ENCODE measurements around the gene GLT1D1. TPM values are rescaled to one million over a fixed set of nuclear protein-coding genes. Genes with fewer than 3 reads are reported as not detected.
"Not testable (repeated sequence)": the region's sequence is repeated elsewhere in the genome, so short reads cannot be mapped to it uniquely, and the experiment has no call there.

Gene GLT1D1
- total RNA-seq, 2 experiments from 2014 or later, result 0.32 to 0.49 TPM

- POLR2A ChIA-PET, result no interaction called here
- CTCF ChIA-PET, result interaction anchor here (0.7 kb wide), 1 partner anchor 15 kb away, joined by 5 read pairs; no protein-coding TSS in a partner anchor
- peaks cover 7% of the 10 kb centered on the region for H3K4me1 Mint-ChIP-seq (ENCODE audit: low read depth)
These were observed 12.3 kb upstream of the GLT1D1 start for GRCh38 chr12:128840862-128841468.

DNA sequence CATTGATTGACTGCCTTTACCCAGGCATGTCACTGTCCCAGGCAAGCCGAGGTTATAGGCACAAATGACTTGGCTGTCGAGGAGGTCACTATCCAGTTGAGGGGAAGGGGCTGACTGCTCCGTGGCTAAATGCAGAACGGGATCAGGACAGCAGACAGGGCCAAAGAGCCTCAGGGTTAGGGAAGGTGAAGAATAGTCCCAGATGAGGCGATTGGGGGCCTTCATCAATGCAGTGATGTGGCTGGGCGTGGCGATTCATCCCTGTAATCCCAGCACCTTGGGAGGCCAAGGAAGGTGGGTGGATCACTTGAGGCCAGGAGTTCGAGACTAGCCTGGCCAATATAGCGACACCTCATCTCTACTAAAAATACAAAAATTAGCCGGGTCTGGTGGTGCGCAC lies 10.7 kb upstream of the GLT1D1 start:
- no peak for DNase-seq
- no peak for TF ChIP-seq CTCF (IDR thresholded peaks at IDR 0.05)
- Mint-ChIP-seq H3K27me3 (peaks cover 14% of the 10 kb centered on the region), H3K36me3 (ENCODE audit: low read depth) (no peaks in the 10 kb centered on the region), H3K4me1 (ENCODE audit: low read depth) (peaks cover 7% of the 10 kb centered on the region), H3K9me3 (no peaks in the 10 kb centered on the region), H3K27ac (no peak overlapping the region), H3K4me3 (no peak overlapping the region)
- intact Hi-C loops (cut with micrococcal nuclease), result no loop called here
- CTCF ChIA-PET, result no interaction called here
- POLR2A ChIA-PET, result interaction anchor here (1.0 kb wide), 1 partner anchor 18 kb away, joined by 3 read pairs; no protein-coding TSS in a partner anchor
- ATAC-seq, result no peak

More at GRCh38 chr12:128840862-128841468, 12.3 kb upstream of the GLT1D1 start:
- Mint-ChIP-seq H3K36me3 (ENCODE audit: low read depth) (no peaks in the 10 kb centered on the region), H3K9me3 (no peaks in the 10 kb centered on the region), H3K4me3 (no peak overlapping the region), H3K27ac (no peak overlapping the region), H3K27me3 (peaks cover 16% of the 10 kb centered on the region)
- intact Hi-C loops (cut with micrococcal nuclease), result no loop called here
- no peak for TF ChIP-seq CTCF (IDR thresholded peaks at IDR 0.05)
- no peak for ATAC-seq
- DNase-seq, result no peak

GRCh38 chr12:128843538-128843937 lies 9.7 kb upstream of the GLT1D1 start:
- no peak overlapping the region for H3K4me3 Mint-ChIP-seq
- DNase-seq, result no peak
- intact Hi-C loops (cut with micrococcal nuclease), result no loop called here
- ATAC-seq, result no peak
- no peak for TF ChIP-seq CTCF (IDR thresholded peaks at IDR 0.05)
- ChIA-PET CTCF (no interaction called here), POLR2A (no interaction called here)
- H3K27me3 Mint-ChIP-seq, result peaks cover 14% of the 10 kb centered on the region
- peaks cover 7% of the 10 kb centered on the region for H3K4me1 Mint-ChIP-seq (ENCODE audit: low read depth)
- H3K36me3 Mint-ChIP-seq (ENCODE audit: low read depth), result no peaks in the 10 kb centered on the region
- H3K9me3 Mint-ChIP-seq, result no peaks in the 10 kb centered on the region
- no peak overlapping the region for H3K27ac Mint-ChIP-seq

DNA sequence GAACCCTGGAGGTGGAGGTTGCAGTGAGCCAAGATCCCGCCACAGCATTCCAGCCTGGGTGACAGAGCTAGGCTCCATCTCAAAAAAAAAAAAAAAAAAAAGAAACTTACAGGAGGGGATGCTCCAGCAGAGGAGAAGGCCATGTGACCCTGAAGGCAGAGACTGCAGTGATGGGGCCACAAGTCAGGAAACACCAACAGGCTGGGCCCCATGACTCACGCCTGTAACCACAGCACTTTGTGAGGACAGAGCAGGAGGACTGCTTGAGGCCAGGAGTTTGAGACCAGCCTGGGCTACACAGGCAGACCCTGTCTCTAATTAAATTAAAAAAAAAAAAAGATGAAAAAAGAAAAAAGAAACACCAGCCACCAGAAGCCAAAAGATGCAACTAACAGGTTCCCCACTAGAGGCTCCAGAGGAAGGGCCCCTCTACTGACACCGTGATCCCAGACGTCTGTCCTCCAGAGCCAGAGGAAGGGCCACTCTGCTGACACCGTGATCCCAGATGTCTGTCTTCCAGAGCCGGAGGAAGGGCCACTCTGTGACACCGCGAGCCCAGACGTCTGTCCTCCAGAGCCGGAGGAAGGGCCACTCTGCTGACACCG lies 9.1 kb upstream of the GLT1D1 start:
- no peak overlapping the region for H3K27ac Mint-ChIP-seq
- TF ChIP-seq CTCF (IDR thresholded peaks at IDR 0.05), result no peak
- DNase-seq (peak; percentile 70), ATAC-seq (peak; percentile 94)
- CTCF ChIA-PET, result no interaction called here
- H3K4me1 Mint-ChIP-seq (ENCODE audit: low read depth), result peaks cover 7% of the 10 kb centered on the region
- H3K4me3 Mint-ChIP-seq, result no peak overlapping the region
- peaks cover 14% of the 10 kb centered on the region for H3K27me3 Mint-ChIP-seq
- POLR2A ChIA-PET, result no interaction called here
- intact Hi-C loops (cut with micrococcal nuclease), result no loop called here
- H3K36me3 Mint-ChIP-seq (ENCODE audit: low read depth), result no peaks in the 10 kb centered on the region
- no peaks in the 10 kb centered on the region for H3K9me3 Mint-ChIP-seq

GRCh38 chr12:128846671-128847070 lies 6.6 kb upstream of the GLT1D1 start:
- ATAC-seq; H3K4me1 Mint-ChIP-seq (ENCODE audit: low read depth); H3K27ac Mint-ChIP-seq; H3K27me3 Mint-ChIP-seq; H3K4me3 Mint-ChIP-seq; POLR2A ChIA-PET; H3K36me3 Mint-ChIP-seq (ENCODE audit: low read depth); intact Hi-C loops (cut with micrococcal nuclease); DNase-seq; H3K9me3 Mint-ChIP-seq; CTCF ChIA-PET: not testable (repeated sequence)
